HK-2 (cell line): ENCODE results near the gene CADM1.
"Not testable (repeated sequence)": the region's sequence is repeated elsewhere in the genome, so short reads cannot be mapped to it uniquely, and the experiment has no call there.

Source experiments
- DNase-seq: peaks from one replicate; pipeline ENCODE4 v3.0.0-alpha.2; 2018; ENCODE audit not compliant: unreplicated experiment

The CADM1 gene

GRCh38 chr11:115476463-115477286, 27.5 kb downstream of the CADM1 start:
- DNase-seq = no peak

- no peak for DNase-seq
Observed at GRCh38 chr11:115475564-115475963, 28.7 kb downstream of the CADM1 start.

- not testable (repeated sequence) for DNase-seq
Observed at GRCh38 chr11:115474306-115474705, 29.9 kb downstream of the CADM1 start.

GRCh38 chr11:115473167-115473566, 31.0 kb downstream of the CADM1 start:
- no peak for DNase-seq

- DNase-seq = no peak
Observed at GRCh38 chr11:115471367-115471766, 32.8 kb downstream of the CADM1 start.

GRCh38 chr11:115470928-115471327, 33.3 kb downstream of the CADM1 start:
- DNase-seq = no peak

- DNase-seq = no peak
Observed at GRCh38 chr11:115469361-115469760, 34.9 kb downstream of the CADM1 start.

GRCh38 chr11:115466122-115466521, 38.1 kb downstream of the CADM1 start:
- no peak for DNase-seq

- DNase-seq = no peak
Observed at GRCh38 chr11:115464269-115464668, 39.9 kb downstream of the CADM1 start.

- no peak for DNase-seq
Observed at GRCh38 chr11:115463606-115464005, 40.6 kb downstream of the CADM1 start.

GRCh38 chr11:115462757-115463156, 41.5 kb downstream of the CADM1 start:
- no peak for DNase-seq

GRCh38 chr11:115462004-115462541, 42.1 kb downstream of the CADM1 start:
- peak; percentile 22 for DNase-seq

GRCh38 chr11:115460512-115460911, 43.7 kb downstream of the CADM1 start:
- no peak for DNase-seq

- no peak for DNase-seq
Observed at GRCh38 chr11:115459563-115459962, 44.7 kb downstream of the CADM1 start.

GRCh38 chr11:115458877-115459276, 45.3 kb downstream of the CADM1 start:
- DNase-seq = no peak

- no peak for DNase-seq
Observed at GRCh38 chr11:115456019-115456418, 48.2 kb downstream of the CADM1 start.

GRCh38 chr11:115455613-115456012, 48.6 kb downstream of the CADM1 start:
- DNase-seq = no peak

- no peak for DNase-seq
Observed at GRCh38 chr11:115454525-115454924, 49.7 kb downstream of the CADM1 start.

- DNase-seq = no peak
Observed at GRCh38 chr11:115453693-115454490, 50.3 kb downstream of the CADM1 start.

GRCh38 chr11:115452241-115452640, 52.0 kb downstream of the CADM1 start:
- DNase-seq = no peak

GRCh38 chr11:115450519-115450918, 53.7 kb downstream of the CADM1 start:
- no peak for DNase-seq

GRCh38 chr11:115447273-115447864, 56.8 kb downstream of the CADM1 start:
- no peak for DNase-seq
